Measurements from ENCODE around the gene MYO18A.

The MYO18A gene

DNA sequence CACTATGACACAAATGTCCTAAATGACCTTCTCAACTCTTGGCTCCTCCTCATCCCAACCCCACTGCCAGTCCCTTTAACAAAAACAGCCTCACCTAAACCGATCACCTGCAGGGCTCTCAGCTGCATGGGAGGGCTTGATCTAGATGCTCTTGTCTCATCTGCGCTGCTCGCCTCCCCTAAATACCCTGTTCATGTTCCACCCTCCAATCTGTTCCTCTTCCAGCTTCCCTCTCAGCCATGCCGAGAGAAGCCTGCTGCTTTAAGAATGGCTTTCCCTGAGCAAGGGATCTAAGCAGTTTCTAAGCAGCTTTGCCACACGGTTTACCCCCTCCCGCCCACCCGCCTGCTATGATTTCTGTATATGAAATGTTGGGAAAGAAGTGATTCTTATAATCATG is 113.6 kb downstream of the MYO18A start:
- TF ChIP-seq ZFX (IDR thresholded peaks at IDR 0.05), result no peak
- TF ChIP-seq, protein P1, sequence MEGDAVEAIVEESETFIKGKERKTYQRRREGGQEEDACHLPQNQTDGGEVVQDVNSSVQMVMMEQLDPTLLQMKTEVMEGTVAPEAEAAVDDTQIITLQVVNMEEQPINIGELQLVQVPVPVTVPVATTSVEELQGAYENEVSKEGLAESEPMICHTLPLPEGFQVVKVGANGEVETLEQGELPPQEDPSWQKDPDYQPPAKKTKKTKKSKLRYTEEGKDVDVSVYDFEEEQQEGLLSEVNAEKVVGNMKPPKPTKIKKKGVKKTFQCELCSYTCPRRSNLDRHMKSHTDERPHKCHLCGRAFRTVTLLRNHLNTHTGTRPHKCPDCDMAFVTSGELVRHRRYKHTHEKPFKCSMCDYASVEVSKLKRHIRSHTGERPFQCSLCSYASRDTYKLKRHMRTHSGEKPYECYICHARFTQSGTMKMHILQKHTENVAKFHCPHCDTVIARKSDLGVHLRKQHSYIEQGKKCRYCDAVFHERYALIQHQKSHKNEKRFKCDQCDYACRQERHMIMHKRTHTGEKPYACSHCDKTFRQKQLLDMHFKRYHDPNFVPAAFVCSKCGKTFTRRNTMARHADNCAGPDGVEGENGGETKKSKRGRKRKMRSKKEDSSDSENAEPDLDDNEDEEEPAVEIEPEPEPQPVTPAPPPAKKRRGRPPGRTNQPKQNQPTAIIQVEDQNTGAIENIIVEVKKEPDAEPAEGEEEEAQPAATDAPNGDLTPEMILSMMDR (conservative IDR thresholded peaks at IDR 0.05), result no peak
- no peak overlapping the region for H3K27ac ChIP-seq

DNA sequence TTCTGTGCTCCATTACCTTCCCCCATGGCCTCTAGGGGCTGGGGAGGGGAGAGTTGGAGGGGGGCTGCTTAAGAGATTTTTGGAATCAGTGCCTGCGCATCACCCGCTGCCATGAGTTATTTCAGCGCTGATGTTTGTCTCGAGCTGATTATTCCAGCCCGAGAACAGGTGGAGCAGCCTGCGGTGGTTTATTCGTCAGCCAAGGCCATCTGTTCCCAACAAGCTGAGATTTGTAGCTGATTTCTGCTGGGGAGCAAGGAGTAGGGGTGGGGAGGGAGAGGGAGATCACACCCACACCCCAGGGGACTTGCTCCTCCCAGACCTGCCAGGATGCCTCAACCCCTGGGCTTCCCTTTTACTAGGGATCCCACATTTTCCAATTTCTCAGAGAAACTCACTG is 114.2 kb downstream of the MYO18A start:
- TF ChIP-seq ZFX (IDR thresholded peaks at IDR 0.05), result no peak
- TF ChIP-seq, protein P1 (conservative IDR thresholded peaks at IDR 0.05), result no peak
- no peak overlapping the region for H3K27ac ChIP-seq

DNA sequence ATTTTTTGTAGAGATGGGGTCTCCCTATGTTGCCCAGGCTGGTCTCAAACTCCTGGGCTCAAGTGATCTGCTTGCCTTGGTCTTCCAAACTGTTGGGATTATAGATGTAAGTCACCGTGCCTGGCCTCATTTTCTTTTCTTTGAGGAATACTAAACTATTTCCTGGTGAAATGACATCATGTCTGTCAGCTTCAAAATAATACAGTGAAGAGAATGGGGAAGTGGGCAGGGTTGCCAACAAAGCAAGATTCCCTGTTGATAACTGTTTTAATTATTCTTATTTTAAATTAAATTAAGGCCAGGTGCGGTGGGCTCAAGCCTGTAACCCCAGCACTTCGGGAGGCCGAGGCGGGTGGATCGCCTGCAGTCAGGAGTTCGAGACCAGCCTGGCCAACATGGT is 116.2 kb downstream of the MYO18A start:
- TF ChIP-seq, protein P1 (conservative IDR thresholded peaks at IDR 0.05), result no peak
- no peak for TF ChIP-seq ZFX (IDR thresholded peaks at IDR 0.05)

DNA sequence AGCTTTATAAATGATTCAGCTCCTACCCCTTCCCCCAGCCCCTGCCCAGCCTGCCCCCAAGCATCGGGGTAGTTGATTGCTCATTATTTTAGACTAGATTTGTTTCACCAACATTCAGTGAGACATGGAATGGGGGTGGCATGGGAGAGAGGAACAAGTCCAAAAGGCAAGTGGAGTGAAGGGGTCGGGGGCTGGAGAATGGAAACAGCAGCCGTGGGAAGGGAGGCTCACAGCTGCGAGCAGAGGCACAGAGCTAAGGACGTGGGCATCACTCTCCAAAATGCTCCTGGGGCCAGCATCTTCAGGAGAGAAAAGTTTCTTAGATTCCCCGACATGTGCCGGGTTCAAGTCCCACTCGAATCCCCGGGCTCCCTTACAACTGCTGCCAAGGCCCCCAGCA is 118.0 kb downstream of the MYO18A start:
- TF ChIP-seq, protein P1 (conservative IDR thresholded peaks at IDR 0.05), result no peak
- no peak overlapping the region for H3K27ac ChIP-seq

More for the DNA sequence above, 116.2 kb downstream of the MYO18A start:
- H3K27ac ChIP-seq, result no peak overlapping the region

DNA sequence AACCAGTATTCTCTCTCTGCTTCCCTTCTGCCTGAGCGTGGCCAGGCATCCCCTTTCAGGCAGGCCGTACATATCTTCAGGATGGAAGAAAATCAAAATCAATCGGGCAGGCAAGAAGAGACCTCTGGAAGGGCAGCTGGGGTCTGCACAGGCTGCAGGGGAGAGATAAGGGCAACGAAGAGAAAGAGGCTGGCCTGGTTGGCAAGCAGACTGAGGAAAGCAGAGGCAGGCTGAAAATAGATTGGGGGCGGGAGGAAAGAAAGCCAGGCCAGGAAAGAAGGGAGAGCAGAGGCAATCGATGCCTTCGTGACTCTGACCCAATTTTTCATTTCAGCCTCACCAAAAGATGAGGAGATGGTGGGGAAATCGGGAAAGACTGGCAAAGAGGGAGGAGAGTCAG is 119.2 kb downstream of the MYO18A start:
- H3K27ac ChIP-seq, result no peak overlapping the region
- no peak; the same call in 1 of the 2 replicates for TF ChIP-seq ZFX (IDR thresholded peaks at IDR 0.05)
- TF ChIP-seq, protein P1 (conservative IDR thresholded peaks at IDR 0.05), result no peak

DNA sequence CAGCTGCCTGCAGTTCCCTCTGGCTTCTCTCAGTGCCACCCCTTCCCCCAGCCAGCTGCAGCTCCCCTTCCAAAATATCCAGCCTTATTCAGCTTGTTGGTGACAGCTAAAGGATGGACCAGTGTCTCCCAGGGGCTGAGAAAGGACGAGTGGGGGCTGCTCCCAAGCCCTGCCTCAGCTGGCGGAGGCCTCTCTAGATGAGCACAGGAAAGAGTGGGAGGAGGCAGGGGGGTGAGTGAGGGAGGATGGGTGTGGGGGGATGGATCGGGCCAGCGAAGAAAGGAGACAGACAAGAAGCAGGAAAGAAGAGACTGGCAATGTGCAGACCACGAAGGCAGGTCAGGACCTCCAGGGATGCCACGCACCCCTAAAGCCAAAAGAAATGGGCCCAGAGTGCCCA is 119.7 kb downstream of the MYO18A start:
- H3K27ac ChIP-seq, result no peak overlapping the region
- TF ChIP-seq, protein P1 (conservative IDR thresholded peaks at IDR 0.05), result no peak
- no peak for TF ChIP-seq ZFX (IDR thresholded peaks at IDR 0.05)

DNA sequence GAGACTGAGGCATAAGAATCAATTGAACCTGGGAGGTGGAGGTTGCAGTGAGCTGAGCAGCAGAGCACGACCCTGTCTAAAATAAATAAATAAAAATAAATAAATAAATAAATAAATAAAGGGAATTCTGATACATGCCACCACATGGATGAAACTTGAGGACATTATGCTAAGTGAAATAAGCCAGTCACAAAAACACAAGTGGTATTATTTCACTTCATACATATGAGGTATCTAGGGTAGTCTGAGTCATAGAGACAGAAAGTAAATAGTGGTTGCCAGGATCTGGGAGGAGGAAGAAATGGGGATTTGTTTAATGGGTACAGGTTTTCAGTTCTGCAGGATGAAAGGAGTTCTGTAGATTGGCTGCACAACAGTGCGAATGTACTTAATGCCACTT is 120.9 kb downstream of the MYO18A start:
- no peak for TF ChIP-seq ZFX (IDR thresholded peaks at IDR 0.05)

DNA sequence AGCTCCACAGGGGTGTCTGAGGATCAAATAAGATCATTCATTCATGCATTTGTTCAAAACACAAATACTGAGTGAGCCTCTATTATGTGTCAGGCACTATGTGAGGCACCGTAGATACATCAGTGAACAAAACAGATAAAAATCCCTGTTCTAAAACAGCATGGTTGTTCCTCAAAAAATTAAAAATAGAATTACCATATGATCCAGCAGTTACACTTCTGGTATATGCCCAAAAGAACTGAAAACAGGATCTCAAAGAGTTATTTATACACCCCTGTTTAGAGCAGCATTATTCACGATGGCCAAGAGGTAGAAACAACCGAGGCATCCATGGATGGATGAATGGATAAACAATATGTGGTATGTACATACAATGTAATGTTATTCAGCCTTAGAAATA is 121.8 kb downstream of the MYO18A start:
- TF ChIP-seq, protein P1 (conservative IDR thresholded peaks at IDR 0.05), result no peak
- TF ChIP-seq ZFX (IDR thresholded peaks at IDR 0.05), result no peak
- H3K27ac ChIP-seq, result no peak overlapping the region

More for the DNA sequence above, 120.9 kb downstream of the MYO18A start:
- no peak overlapping the region for H3K27ac ChIP-seq

Measured in C4-2B (cell line).